Retinal pigment epithelial cell (primary cell): ENCODE data around the gene URB2.

Experiments
- DNase-seq: peaks from one replicate; pipeline ENCODE4 v3.0.0-alpha.2; 2010; ENCODE audit warnings: low read depth
- H3K4me3 ChIP-seq: 2 replicates; pipeline ENCODE4 v1.5.1; 2011; ENCODE audit warnings: mild to moderate bottlenecking, low read length, control low read depth, moderate library complexity
- CTCF ChIP-seq: conservative IDR thresholded peaks from 2 replicates; pipeline ENCODE4 v1.5.1; 2011; ENCODE audit warnings: low read depth, low read length, control low read depth, inconsistent platforms

The URB2 gene

GRCh38 chr1:229690662-229691061 lies 64.6 kb downstream of the URB2 start:
- no peak for DNase-seq
- no peak overlapping the region for H3K4me3 ChIP-seq
- TF ChIP-seq CTCF = no peak

GRCh38 chr1:229691362-229691761 lies 65.3 kb downstream of the URB2 start:
- no peak overlapping the region for H3K4me3 ChIP-seq
- no peak for DNase-seq
- TF ChIP-seq CTCF = no peak

GRCh38 chr1:229693129-229693900 lies 67.3 kb downstream of the URB2 start:
- H3K4me3 ChIP-seq = no peak overlapping the region
- DNase-seq = no peak
- TF ChIP-seq CTCF = no peak

- H3K4me3 ChIP-seq = no peak overlapping the region
- no peak for DNase-seq
- no peak for TF ChIP-seq CTCF
Observed at GRCh38 chr1:229694053-229694693, 68.1 kb downstream of the URB2 start.

- no peak overlapping the region for H3K4me3 ChIP-seq
- DNase-seq = no peak
- no peak for TF ChIP-seq CTCF
Observed at GRCh38 chr1:229696385-229696784, 70.3 kb downstream of the URB2 start.

GRCh38 chr1:229699613-229700267 lies 73.7 kb downstream of the URB2 start:
- DNase-seq = no peak
- no peak overlapping the region for H3K4me3 ChIP-seq
- TF ChIP-seq CTCF = no peak
